GM04503 (cell line): ENCODE results near the gene ZEB2.
A peak's percentile ranks its signal among the peaks of the same experiment; 100 is the strongest.

Experiments used
- DNase-seq: peaks from one replicate; pipeline ENCODE4 v3.0.0-alpha.2; 2012; ENCODE audit warnings: low read depth

ZEB2 gene

GRCh38 chr2:144528108-144528507, 8.2 kb upstream of the ZEB2 start:
- DNase-seq: no peak

GRCh38 chr2:144526831-144527230, 6.9 kb upstream of the ZEB2 start:
- DNase-seq: no peak

GRCh38 chr2:144524118-144525009, 4.4 kb upstream of the ZEB2 start:
- DNase-seq: no peak

- DNase-seq: no peak
These were observed 3.7 kb upstream of the ZEB2 start for GRCh38 chr2:144523596-144524117.

GRCh38 chr2:144522897-144523595, 3.1 kb upstream of the ZEB2 start:
- DNase-seq: no peak

- DNase-seq: no peak
These were observed 2.4 kb upstream of the ZEB2 start for GRCh38 chr2:144522176-144522896.

DNA sequence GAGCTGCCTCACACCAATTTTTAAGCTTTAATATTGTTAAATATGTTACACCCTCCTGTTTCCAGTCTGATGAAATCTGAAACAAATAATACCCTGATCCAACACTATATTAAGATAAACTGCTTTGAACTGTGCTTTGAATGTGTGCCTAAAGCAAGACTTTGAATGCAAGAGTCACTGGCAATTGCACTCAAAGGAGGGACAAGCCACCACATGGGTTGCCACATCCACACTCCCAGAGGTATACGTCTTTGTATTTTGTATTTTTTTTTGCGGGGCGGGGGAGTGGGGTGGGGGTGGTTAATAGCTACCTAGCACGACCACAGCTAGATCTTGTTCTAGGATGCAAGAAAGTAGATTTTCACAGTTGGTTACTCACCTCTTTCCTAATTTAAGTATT, 1.8 kb upstream of the ZEB2 start:
- no peak for DNase-seq

DNA sequence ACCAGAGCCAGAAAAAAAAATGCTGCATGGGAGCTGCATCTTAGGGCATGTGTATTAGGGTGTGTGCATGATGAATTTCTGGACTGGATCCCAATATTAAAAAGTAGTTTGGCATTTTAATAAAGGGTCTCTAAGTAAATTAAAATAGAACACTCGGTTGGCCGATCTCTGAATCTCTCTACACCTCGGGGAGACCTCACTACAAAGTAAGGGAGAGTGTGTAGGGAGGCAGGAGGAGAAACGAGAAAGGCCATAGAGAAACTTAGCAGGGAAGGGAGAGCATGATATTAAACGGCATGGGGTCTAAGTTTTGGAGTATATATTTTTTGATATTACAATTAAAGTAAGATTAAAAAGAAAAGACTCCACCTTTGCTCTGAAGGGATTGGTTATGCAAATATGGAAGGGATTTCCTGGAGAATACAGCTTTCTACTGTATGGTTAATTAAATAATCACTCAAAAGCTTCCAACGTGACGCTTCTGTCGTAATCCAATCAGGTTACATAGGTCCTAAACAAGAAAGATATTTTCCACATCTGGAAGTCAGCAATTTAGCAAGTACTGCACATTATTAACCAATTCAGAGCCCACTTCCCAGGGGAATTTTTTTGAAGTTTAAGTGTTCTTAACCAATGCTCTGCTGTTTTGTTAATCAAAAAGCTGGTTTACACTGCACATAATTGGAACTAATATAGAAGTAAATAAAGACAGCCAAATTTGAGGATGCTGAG, 1.0 kb upstream of the ZEB2 start:
- no peak for DNase-seq

DNA sequence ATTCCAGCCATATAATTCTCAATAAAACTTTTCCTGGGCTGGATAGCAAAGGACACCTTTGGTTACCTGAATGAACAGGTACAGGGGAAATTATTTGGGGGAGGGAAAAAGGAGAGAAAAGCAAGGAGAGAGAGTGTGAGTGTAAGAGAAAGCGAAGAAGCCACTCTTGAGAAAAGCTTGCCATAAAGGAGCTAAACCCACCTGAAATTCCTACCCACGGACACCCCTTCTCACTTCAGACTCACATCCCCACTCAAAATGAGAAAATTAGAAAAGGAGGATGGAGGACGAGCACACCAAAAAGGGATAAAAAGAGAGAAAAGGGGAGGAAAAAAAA, 354 bp downstream of the ZEB2 start:
- no peak for DNase-seq

- no peak for DNase-seq
These were observed 947 bp downstream of the ZEB2 start for GRCh38 chr2:144518748-144519596.

GRCh38 chr2:144517866-144518747, 1.8 kb downstream of the ZEB2 start:
- DNase-seq: no peak

- peak; percentile 79 for DNase-seq
These were observed 2.7 kb downstream of the ZEB2 start for GRCh38 chr2:144516981-144517865.

DNA sequence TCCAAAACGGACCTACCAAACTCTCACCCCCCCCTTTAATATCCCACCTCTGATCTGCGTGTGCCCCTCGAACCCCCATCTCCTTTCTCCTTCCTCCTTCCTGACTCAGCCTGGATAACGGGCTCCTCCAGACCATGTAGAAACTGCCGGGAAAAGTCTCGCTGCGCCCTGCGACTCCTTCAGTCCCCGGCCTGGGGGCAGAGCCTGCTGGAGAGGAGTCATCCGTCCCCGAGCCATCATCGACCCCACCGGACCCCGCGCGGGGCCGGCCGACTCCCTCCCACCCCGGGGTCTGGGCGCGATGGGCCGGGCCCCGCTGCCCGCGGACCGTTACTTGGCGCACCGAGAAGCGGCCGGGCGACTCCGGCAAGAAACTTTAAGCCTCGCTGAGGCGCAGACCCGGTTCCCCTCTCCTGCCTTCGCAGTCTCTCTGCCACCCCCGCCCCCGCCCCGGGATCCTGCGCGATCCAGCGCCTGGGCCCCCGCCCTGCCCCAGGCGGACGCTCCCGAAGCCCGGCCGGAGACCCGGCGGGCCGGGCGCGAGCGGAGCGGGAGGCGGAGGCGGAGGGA, 3.4 kb downstream of the ZEB2 start:
- DNase-seq: no peak

- DNase-seq: no peak
These were observed 4.1 kb downstream of the ZEB2 start for GRCh38 chr2:144515696-144516410.

- no peak for DNase-seq
These were observed 4.7 kb downstream of the ZEB2 start for GRCh38 chr2:144515099-144515695.

DNA sequence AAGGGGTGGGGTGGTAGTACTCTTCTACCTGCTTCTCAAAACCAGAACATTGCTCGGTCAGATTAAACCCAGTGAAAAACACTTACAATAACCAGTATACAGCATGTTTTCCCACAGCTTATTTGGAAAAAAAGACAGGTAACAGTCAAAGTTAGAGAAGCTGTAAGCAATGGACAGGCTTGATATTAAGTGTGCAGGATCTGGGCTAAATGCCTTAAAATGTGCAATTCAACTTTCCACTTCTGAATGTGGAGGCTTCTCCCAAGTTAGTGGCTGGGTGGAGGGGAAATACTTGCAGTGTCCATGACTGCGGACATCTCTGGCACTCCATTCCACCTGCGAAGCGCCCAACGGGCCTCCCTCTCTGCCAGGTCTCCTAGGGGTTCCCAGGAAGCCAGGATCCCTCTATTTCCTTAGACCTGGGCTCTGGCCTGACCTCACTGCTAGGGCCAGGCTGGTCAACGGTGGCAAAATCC, 5.3 kb downstream of the ZEB2 start:
- DNase-seq: no peak

DNA sequence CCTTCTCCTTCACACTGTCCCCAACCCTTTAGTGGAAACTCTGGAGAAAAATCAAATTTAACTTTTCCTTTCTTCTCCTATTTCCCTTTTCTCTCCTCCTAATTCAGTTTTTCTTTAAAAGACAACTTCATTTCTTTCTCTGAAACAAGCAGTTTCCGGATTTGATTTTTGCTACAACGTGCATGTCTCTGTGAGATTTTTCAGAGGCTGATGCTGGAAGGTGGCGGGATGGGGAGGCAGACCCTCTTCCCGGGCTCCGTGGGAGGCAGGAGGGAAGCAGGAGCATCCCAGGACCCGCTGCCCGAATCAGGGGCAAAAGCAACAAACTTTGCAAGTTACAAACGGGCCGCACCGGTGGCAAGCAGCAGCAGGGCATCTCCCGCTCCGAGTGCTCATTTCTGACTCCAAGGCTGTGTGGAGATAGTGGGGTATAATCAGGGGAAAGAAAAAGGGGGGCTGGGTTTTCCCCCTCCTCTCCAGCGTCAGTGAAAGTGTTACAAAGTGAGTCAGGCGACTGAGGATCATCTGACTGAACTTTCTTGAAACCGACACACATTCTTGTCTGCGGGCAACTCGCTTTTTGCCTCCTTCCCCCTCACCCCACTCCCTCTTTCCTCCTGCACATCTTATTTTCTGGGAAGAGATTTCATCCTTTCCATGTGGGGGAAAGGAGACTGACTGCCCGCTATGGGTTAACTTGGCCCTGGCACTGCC, 6.4 kb downstream of the ZEB2 start:
- DNase-seq: no peak
